A549 treated with GW870086 at 1 μM for 4 hours (cell line): ENCODE data around the gene OSM. TPM values are rescaled to one million over a fixed set of nuclear protein-coding genes. Genes with fewer than 3 reads are reported as not detected.

Experiments used
- total RNA-seq: library from RNA; stranded (reverse); fragments of 200-300 nt; extraction: Qiagen RNA extraction; gene quantifications from 5 replicates; pipeline ENCODE4 v1.2.3, GENCODE V29; 2022; ENCODE audit warnings: low read depth

Gene OSM
- not detected in 5 replicates for total RNA-seq

DNA sequence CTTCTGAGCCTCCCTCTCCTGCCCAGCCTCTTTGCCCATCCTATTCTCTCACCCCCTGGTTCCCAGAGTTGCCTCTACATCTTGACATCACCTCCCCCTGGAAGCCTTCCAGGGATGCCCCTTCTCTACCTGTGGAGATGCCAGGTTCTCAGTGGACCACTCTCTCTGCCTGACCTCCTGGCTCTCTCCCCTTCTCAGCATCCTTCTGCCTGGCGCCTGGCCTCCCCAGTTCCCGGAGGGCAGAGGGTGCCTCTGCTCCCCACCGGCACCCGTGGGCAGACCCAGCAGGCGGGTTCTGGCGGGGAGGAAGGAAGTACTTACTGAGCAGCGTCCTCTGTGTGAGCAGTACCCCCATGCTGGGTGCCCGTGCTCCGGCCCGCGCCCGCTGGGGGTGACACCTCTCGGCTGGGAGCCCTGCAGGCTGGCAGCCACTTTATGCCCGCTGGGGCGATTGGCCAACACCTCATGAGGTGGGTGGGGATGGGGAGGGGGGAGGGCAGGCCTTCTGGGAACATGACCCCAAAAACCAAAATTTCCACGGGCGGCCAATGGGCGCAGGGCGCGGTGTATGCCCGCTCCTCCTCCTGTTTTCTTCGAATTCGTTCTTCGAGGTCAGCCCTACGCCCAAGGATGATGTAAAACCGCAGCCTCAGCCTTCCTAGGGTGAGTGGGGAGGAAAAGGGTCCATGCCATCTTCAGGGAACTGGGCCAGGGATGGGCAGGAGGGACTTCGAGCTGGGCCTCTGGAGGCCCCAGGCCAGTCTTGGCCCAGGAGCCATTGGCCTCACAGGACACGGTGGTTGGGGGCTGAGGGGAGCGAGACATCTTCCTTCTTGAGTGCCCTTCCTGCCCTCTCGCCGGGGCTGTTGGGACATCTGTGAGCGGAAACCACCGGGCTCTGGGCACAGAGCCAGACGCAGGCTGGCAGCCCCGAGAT lies at the start of gene OSM:
Gene OSM, minus strand, starts transcription at position 407 of the 937 bp plus-strand sequence. Its CDS starts 52 bp downstream, at position 355.

GRCh38 chr22:30289141-30289979 lies 22.7 kb upstream of the OSM start, which contains the start of gene CASTOR1:
Gene CASTOR1 (minus strand): TSS chr22:30289505. CDS start chr22:30289497, 8 bp downstream.

DNA sequence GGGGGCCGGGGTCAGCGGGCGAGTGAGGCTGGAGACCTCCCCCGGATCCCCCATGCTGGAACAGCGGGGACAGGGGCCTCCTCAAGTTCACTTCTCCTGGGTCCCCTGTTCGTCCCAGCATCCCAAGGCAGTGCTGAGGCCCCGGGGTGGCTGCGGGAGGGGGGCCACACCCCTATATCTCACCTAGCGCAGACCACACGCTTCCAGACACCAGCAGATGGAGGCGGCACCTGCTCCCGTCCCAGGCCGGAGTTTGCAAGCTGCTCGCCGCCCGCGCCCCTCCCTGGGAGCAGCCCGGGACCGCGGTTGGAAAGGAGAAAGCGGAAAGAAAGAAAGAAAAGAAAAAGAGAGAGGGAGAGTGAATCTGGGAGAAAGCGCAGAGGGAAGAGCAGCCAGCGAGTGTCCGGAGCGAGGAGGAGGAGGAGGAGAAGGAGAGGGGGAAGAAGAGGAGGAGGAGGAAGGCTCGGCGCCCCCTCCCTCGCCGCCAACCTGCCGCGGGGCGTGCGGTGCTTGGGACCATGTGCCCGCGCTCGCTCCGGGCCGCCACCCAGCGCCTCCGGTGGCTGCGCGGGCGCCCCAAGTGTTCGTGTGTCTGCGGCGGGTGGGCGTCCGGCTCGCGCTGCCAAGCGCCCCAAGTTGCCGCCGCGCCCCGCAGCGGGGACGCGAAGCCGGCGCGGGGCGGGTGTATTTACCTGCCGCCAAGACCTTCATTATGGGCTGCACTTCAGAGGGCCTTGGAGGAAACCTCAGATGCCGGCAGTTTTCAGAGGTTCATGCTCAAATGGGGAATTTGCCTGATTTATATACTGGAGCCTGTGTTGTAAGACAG lies 20.5 kb downstream of the OSM start, which contains the start of gene LIF:
Gene LIF, minus strand, starts transcription at position 775 of the 829 bp plus-strand sequence. Its CDS starts 64 bp downstream, at position 711.

Other genes starting within 250 kb of the OSM start
- gene HORMAD2, start 186.4 kb downstream of the OSM start, total RNA-seq = not detected in 5 replicates
- 24.1 to 38.9 TPM (median 37.0 TPM) in 5 replicates for gene LIF, start 20.1 kb downstream of the OSM start, total RNA-seq
- gene CASTOR1, start 22.7 kb upstream of the OSM start, total RNA-seq = 4.7 to 8.0 TPM (median 7.7 TPM) in 5 replicates
- 7.9 to 10.5 TPM (median 9.4 TPM) in 5 replicates for gene TBC1D10A, start 60.1 kb upstream of the OSM start, total RNA-seq
- gene SF3A1, start 90.0 kb upstream of the OSM start, total RNA-seq = 36.7 to 65.3 TPM (median 62.9 TPM) in 5 replicates
- gene CCDC157, start 90.2 kb upstream of the OSM start, total RNA-seq = 2.1 to 3.1 TPM (median 2.6 TPM) in 5 replicates
- gene RNF215, start 120.6 kb upstream of the OSM start, total RNA-seq = 14.5 to 24.8 TPM (median 20.4 TPM) in 5 replicates
- gene SEC14L2, start 130.2 kb upstream of the OSM start, total RNA-seq = 61.0 to 82.5 TPM (median 72.6 TPM) in 5 replicates
- 66.1 to 80.9 TPM (median 72.1 TPM) in 5 replicates for gene MTFP1, start 158.9 kb upstream of the OSM start, total RNA-seq
- 0.07 TPM in 1 of 5 replicates, not detected in the others for gene SEC14L3, start 205.2 kb upstream of the OSM start, total RNA-seq
- gene SEC14L4, start 238.8 kb upstream of the OSM start, total RNA-seq = 4.1 to 6.3 TPM (median 5.9 TPM) in 5 replicates